HepG2 (cell line): ENCODE data around the gene SYTL1. TPM values are rescaled to one million over a fixed set of nuclear protein-coding genes. Genes with fewer than 3 reads are reported as not detected.

Experiments
- ESRRA ChIP-seq: sonication (generic); formaldehyde crosslinking; IDR thresholded peaks from 2 replicates; pipeline ENCODE4 v1.5.1; 2020; ENCODE audit warnings: mild to moderate bottlenecking, low read depth, missing genetic modification reagents
- JARID2 ChIP-seq: sonication (generic); formaldehyde crosslinking; IDR thresholded peaks from 2 replicates; pipeline ENCODE4 v1.8.1; 2023; ENCODE audit warnings: missing genetic modification reagents, inconsistent platforms; ENCODE audit not compliant: insufficient replicate concordance
- MAFG ChIP-seq: sonication (generic); formaldehyde crosslinking; IDR thresholded peaks from 2 replicates; pipeline ENCODE4 v1.5.1; 2020; ENCODE audit warnings: mild to moderate bottlenecking, missing genetic modification reagents
- MTERF4 ChIP-seq: sonication (generic); formaldehyde crosslinking; IDR thresholded peaks from 2 replicates; pipeline ENCODE4 v1.8.0; 2023; ENCODE audit warnings: mild to moderate bottlenecking, missing genetic modification reagents
- NCOA1 ChIP-seq: sonication (generic); formaldehyde crosslinking; IDR thresholded peaks from 2 replicates; pipeline ENCODE4 v1.9.0; 2021; ENCODE audit warnings: missing genetic modification reagents
- TRIM22 ChIP-seq: fragments of 450-650 bp; IDR thresholded peaks from 2 replicates; pipeline ENCODE4 v1.6.1; 2017
- ZNF318 ChIP-seq: sonication (generic); formaldehyde crosslinking; IDR thresholded peaks from 2 replicates; pipeline ENCODE4 v1.4.0; 2020; ENCODE audit warnings: mild to moderate bottlenecking, missing genetic modification reagents
- ZNF850 ChIP-seq: sonication (generic); formaldehyde crosslinking; conservative IDR thresholded peaks from 2 replicates; pipeline ENCODE4 v1.9.0; 2021; ENCODE audit warnings: mild to moderate bottlenecking, missing genetic modification reagents
- polyA plus RNA-seq, 8 experiments: library from polyadenylated mRNA; depleted of rRNA in 3 of 8; stranded (reverse) in 7 of 8; unstranded in 1 of 8; fragments of >200 nt; fragmentation: Illumina TruSeq in 4 of 8; extraction: Trizol in 4 of 8; gene quantifications; 2 replicates each; pipeline versions ENCODE4 v1.2.1 to v1.2.3, GENCODE V29; 2011 to 2016; ENCODE audit warnings: low read depth in 4 of 8, missing spikeins in 1 of 8, mixed read lengths in 1 of 8; ENCODE audit not compliant: insufficient read depth in 1 of 8
- total RNA-seq, 5 experiments: library from RNA; depleted of rRNA; stranded (reverse); fragments of >200 nt; fragmentation: Illumina TruSeq; extraction: Trizol; gene quantifications; 2 replicates each; pipeline ENCODE4 v1.2.3, GENCODE V29; 2016; ENCODE audit warnings: low read depth in 1 of 5
- TF ChIP-seq, protein P1 (sequence below): sonication (generic); formaldehyde crosslinking; IDR thresholded peaks from 2 replicates; pipeline ENCODE4 v1.4.0; 2020; ENCODE audit warnings: missing genetic modification reagents

Gene SYTL1
- total and polyA plus RNA-seq, 2 of the 13 experiments (the other 11 are each of a cell fraction or from before 2014, with no cell fraction given), result 11.1 to 17.8 TPM

GRCh38 chr1:27321813-27322568 is 19.8 kb upstream of the SYTL1 start, which contains the start of gene TMEM222 (continued):
- TF ChIP-seq ZNF318 (CRISPR knock-in tag) (no peak), NCOA1 (0 out of 2 replicates have a peak, but pooled peaks have one; percentile 51), ZNF850 (no peak), MTERF4 (CRISPR knock-in tag) (peak; percentile 88; the same call in 1 of the 2 replicates), MAFG (no peak), TRIM22 (no peak), ESRRA (CRISPR knock-in tag) (peak; percentile 59; the same call in 1 of the 2 replicates), JARID2 (CRISPR knock-in tag) (peak; percentile 92)
- TF ChIP-seq, protein P1, sequence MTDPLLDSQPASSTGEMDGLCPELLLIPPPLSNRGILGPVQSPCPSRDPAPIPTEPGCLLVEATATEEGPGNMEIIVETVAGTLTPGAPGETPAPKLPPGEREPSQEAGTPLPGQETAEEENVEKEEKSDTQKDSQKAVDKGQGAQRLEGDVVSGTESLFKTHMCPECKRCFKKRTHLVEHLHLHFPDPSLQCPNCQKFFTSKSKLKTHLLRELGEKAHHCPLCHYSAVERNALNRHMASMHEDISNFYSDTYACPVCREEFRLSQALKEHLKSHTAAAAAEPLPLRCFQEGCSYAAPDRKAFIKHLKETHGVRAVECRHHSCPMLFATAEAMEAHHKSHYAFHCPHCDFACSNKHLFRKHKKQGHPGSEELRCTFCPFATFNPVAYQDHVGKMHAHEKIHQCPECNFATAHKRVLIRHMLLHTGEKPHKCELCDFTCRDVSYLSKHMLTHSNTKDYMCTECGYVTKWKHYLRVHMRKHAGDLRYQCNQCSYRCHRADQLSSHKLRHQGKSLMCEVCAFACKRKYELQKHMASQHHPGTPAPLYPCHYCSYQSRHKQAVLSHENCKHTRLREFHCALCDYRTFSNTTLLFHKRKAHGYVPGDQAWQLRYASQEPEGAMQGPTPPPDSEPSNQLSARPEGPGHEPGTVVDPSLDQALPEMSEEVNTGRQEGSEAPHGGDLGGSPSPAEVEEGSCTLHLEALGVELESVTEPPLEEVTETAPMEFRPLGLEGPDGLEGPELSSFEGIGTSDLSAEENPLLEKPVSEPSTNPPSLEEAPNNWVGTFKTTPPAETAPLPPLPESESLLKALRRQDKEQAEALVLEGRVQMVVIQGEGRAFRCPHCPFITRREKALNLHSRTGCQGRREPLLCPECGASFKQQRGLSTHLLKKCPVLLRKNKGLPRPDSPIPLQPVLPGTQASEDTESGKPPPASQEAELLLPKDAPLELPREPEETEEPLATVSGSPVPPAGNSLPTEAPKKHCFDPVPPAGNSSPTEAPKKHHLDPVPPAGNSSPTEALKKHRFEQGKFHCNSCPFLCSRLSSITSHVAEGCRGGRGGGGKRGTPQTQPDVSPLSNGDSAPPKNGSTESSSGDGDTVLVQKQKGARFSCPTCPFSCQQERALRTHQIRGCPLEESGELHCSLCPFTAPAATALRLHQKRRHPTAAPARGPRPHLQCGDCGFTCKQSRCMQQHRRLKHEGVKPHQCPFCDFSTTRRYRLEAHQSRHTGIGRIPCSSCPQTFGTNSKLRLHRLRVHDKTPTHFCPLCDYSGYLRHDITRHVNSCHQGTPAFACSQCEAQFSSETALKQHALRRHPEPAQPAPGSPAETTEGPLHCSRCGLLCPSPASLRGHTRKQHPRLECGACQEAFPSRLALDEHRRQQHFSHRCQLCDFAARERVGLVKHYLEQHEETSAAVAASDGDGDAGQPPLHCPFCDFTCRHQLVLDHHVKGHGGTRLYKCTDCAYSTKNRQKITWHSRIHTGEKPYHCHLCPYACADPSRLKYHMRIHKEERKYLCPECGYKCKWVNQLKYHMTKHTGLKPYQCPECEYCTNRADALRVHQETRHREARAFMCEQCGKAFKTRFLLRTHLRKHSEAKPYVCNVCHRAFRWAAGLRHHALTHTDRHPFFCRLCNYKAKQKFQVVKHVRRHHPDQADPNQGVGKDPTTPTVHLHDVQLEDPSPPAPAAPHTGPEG (CRISPR knock-in tag), result peak; percentile 90
